Osteoblast (primary cell): ENCODE data around the gene MRC2. TPM values are rescaled to one million over a fixed set of nuclear protein-coding genes. Genes with fewer than 3 reads are reported as not detected.

Source experiments
- DNase-seq: peaks from one replicate; pipeline ENCODE4 v3.0.0; 2011; ENCODE audit warnings: low spot score, mixed read lengths; ENCODE audit not compliant: insufficient read length; ENCODE audit errors: missing footprints
- H2AFZ ChIP-seq: 2 replicates; pipeline ENCODE4 v1.6.0; 2011; ENCODE audit warnings: mild to moderate bottlenecking, low read length
- H3K27ac ChIP-seq: 2 replicates; pipeline ENCODE4 v1.5.1; 2011; ENCODE audit warnings: mild to moderate bottlenecking, low read depth, low read length, moderate library complexity
- H3K27me3 ChIP-seq: 2 replicates; pipeline ENCODE4 v1.6.0; 2012; ENCODE audit warnings: mild to moderate bottlenecking, control low read depth, inconsistent platforms, low read length, moderate library complexity; ENCODE audit not compliant: insufficient read depth
- H3K36me3 ChIP-seq: 2 replicates; pipeline ENCODE4 v1.5.1; 2011; ENCODE audit warnings: mild to moderate bottlenecking, low read length, control low read depth, moderate library complexity; ENCODE audit not compliant: insufficient read depth
- H3K4me1 ChIP-seq: 2 replicates; pipeline ENCODE4 v1.5.1; 2011; ENCODE audit warnings: mild to moderate bottlenecking, low read length, control low read depth, moderate library complexity; ENCODE audit not compliant: insufficient read depth
- H3K4me2 ChIP-seq: 2 replicates; pipeline ENCODE4 v1.6.0; 2011; ENCODE audit warnings: mild to moderate bottlenecking, low read length; ENCODE audit not compliant: insufficient read depth
- H3K4me3 ChIP-seq: fragments of 200-600 bp; sonication (generic); 3 replicates; pipeline ENCODE4 v1.5.1; 2012; ENCODE audit warnings: mild to moderate bottlenecking, low read length, inconsistent platforms; ENCODE audit not compliant: insufficient read depth
- H3K79me2 ChIP-seq: 2 replicates; pipeline ENCODE4 v1.6.0; 2012; ENCODE audit warnings: mild to moderate bottlenecking, low read length, control low read depth, inconsistent platforms; ENCODE audit not compliant: insufficient read depth
- H3K9me3 ChIP-seq: 2 replicates; pipeline ENCODE4 v1.5.1; 2011; ENCODE audit warnings: low read depth, low read length, control low read depth
- H4K20me1 ChIP-seq: 2 replicates; pipeline ENCODE4 v1.6.0; 2012; ENCODE audit warnings: mild to moderate bottlenecking, low read length, control low read depth; ENCODE audit not compliant: insufficient read depth
- total RNA-seq: library from RNA; depleted of rRNA; stranded (reverse); fragments of >200 nt; gene quantifications from 2 replicates; pipeline ENCODE4 v1.2.3, GENCODE V29; 2012
- TF ChIP-seq, protein P1 (sequence below): IDR thresholded peaks from 2 replicates; pipeline ENCODE4 v1.5.1; 2011; ENCODE audit warnings: mild to moderate bottlenecking, low read depth, low read length, moderate library complexity; ENCODE audit errors: extremely low read depth

The MRC2 gene
- total RNA-seq, 1 donor = 552 TPM

DNA sequence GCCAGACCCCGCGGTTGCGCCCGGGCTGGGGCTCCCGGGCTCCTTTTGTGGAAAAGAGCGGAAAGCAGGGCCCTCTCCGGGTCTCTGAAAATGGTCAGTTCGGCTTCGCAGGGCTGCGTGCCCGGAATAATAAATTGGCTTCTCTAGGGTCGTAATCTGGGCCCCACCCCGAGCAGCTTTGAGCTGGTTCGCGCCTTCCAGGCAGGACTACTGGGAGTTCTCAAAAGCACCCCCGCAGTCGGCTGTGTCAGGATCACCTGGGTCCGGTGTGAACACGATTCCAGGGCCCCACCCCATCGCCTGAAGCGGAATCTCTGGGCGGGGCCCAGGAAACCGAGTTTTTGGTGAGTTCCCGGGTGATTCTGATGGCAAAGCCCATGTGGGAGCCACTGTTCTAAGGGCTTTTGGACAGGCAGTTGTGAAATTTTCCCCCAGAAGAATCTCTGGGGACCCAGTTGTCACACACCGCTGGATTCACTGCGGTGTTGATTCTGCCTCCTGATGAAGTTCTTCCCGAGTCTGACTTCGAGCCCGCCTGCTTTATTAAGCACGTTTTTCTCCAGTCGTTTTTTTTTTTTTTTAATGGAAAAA is 77.0 kb downstream of the MRC2 start:
- no peaks in the 10 kb centered on the region for H3K79me2 ChIP-seq
- TF ChIP-seq, protein P1, sequence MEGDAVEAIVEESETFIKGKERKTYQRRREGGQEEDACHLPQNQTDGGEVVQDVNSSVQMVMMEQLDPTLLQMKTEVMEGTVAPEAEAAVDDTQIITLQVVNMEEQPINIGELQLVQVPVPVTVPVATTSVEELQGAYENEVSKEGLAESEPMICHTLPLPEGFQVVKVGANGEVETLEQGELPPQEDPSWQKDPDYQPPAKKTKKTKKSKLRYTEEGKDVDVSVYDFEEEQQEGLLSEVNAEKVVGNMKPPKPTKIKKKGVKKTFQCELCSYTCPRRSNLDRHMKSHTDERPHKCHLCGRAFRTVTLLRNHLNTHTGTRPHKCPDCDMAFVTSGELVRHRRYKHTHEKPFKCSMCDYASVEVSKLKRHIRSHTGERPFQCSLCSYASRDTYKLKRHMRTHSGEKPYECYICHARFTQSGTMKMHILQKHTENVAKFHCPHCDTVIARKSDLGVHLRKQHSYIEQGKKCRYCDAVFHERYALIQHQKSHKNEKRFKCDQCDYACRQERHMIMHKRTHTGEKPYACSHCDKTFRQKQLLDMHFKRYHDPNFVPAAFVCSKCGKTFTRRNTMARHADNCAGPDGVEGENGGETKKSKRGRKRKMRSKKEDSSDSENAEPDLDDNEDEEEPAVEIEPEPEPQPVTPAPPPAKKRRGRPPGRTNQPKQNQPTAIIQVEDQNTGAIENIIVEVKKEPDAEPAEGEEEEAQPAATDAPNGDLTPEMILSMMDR = no peak
- H3K4me3 ChIP-seq = peak overlapping the region; percentile 80
- peak overlapping the region; percentile 77 for H2AFZ ChIP-seq
- H3K9me3 ChIP-seq = peaks cover 5% of the 10 kb centered on the region
- peak overlapping the region; percentile 53 for H3K27ac ChIP-seq
- H3K4me2 ChIP-seq = peak overlapping the region; percentile 85
- H3K36me3 ChIP-seq = no peaks in the 10 kb centered on the region
- H3K4me1 ChIP-seq = peaks cover 26% of the 10 kb centered on the region
- DNase-seq = peak; percentile 83
- H3K27me3 ChIP-seq = no peaks in the 10 kb centered on the region
- H4K20me1 ChIP-seq = no peaks in the 10 kb centered on the region

- H3K79me2 ChIP-seq = no peaks in the 10 kb centered on the region
- peak overlapping the region; percentile 80 for H3K4me3 ChIP-seq
- peak overlapping the region; percentile 77 for H2AFZ ChIP-seq
- TF ChIP-seq, protein P1 = no peak
- H4K20me1 ChIP-seq = no peaks in the 10 kb centered on the region
- no peak overlapping the region for H3K27ac ChIP-seq
- no peaks in the 10 kb centered on the region for H3K27me3 ChIP-seq
- H3K36me3 ChIP-seq = no peaks in the 10 kb centered on the region
- peak overlapping the region; percentile 85 for H3K4me2 ChIP-seq
- H3K4me1 ChIP-seq = peaks cover 26% of the 10 kb centered on the region
- H3K9me3 ChIP-seq = peaks cover 5% of the 10 kb centered on the region
- DNase-seq = peak; percentile 25
Observed at GRCh38 chr17:62705156-62705777, 77.8 kb downstream of the MRC2 start.

GRCh38 chr17:62705778-62706597 is 78.5 kb downstream of the MRC2 start:
- no peaks in the 10 kb centered on the region for H3K27me3 ChIP-seq
- H3K9me3 ChIP-seq = peaks cover 5% of the 10 kb centered on the region
- peak; percentile 56 for DNase-seq
- H3K27ac ChIP-seq = no peak overlapping the region
- peak overlapping the region; percentile 85 for H3K4me2 ChIP-seq
- TF ChIP-seq, protein P1 = no peak
- H4K20me1 ChIP-seq = no peaks in the 10 kb centered on the region
- H3K4me1 ChIP-seq = peaks cover 26% of the 10 kb centered on the region
- H3K4me3 ChIP-seq = peak overlapping the region; percentile 80
- H2AFZ ChIP-seq = peak overlapping the region; percentile 46
- H3K79me2 ChIP-seq = no peaks in the 10 kb centered on the region
- no peaks in the 10 kb centered on the region for H3K36me3 ChIP-seq
